Measurements from ENCODE around the gene REG1B. TPM values are rescaled to one million over a fixed set of nuclear protein-coding genes. Genes with fewer than 3 reads are reported as not detected.

REG1B gene, protein sequence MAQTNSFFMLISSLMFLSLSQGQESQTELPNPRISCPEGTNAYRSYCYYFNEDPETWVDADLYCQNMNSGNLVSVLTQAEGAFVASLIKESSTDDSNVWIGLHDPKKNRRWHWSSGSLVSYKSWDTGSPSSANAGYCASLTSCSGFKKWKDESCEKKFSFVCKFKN
- not detected in 2 replicates for total RNA-seq (2014; rRNA removed; shearing (Covaris generic))

- no peaks in the 10 kb centered on the region for H3K4me1 ChIP-seq (replicated peaks)
- no peaks in the 10 kb centered on the region for H3K36me3 ChIP-seq
These were observed at the start of gene REG1B for GRCh38 chr2:79087785-79088364. REG1B (minus strand) TSS chr2:79087993; CDS start chr2:79087612, 381 bp downstream.

GRCh38 chr2:79131687-79132086 is 43.9 kb upstream of the REG1B start:
- no peak overlapping the region for H3K27ac ChIP-seq
- no peaks in the 10 kb centered on the region for H3K36me3 ChIP-seq
- H3K4me3 ChIP-seq: no peak overlapping the region
- peaks cover 2% of the 10 kb centered on the region; the same call in 1 of the 2 replicates for H3K9me3 ChIP-seq (replicated peaks)
- DNase-seq (ENCODE audit: low read depth in 1 of 2, low spot score in 2 of 2): no peak
- H3K27me3 ChIP-seq (replicated peaks): no peaks in the 10 kb centered on the region
- no peaks in the 10 kb centered on the region for H3K4me1 ChIP-seq (replicated peaks)

More at GRCh38 chr2:79087785-79088364, at the start of gene REG1B:
- no peak for DNase-seq (ENCODE audit: low read depth in 1 of 2, low spot score in 2 of 2)
- Histone ChIP-seq H3K9me3 (replicated peaks) (no peaks in the 10 kb centered on the region), H3K27me3 (replicated peaks) (no peaks in the 10 kb centered on the region), H3K4me3 (no peak within 1 kb of the TSS), H3K27ac (no peak within 1 kb of the TSS)

- no peaks in the 10 kb centered on the region for H3K4me1 ChIP-seq (replicated peaks)
- H3K27me3 ChIP-seq (replicated peaks): no peaks in the 10 kb centered on the region
- peaks cover 2% of the 10 kb centered on the region; the same call in 1 of the 2 replicates for H3K9me3 ChIP-seq (replicated peaks)
- H3K36me3 ChIP-seq: no peaks in the 10 kb centered on the region
- no peak overlapping the region for H3K27ac ChIP-seq
- DNase-seq (ENCODE audit: low read depth in 1 of 2, low spot score in 2 of 2): no peak
- H3K4me3 ChIP-seq: no peak overlapping the region
These were observed 42.0 kb upstream of the REG1B start for GRCh38 chr2:79129804-79130203.

GRCh38 chr2:79129260-79129659 is 41.5 kb upstream of the REG1B start:
- 0 out of 2 replicates have a peak, but pooled peaks cover 2% of the 10 kb centered on the region for H3K9me3 ChIP-seq (replicated peaks)
- DNase-seq (ENCODE audit: low read depth in 1 of 2, low spot score in 2 of 2): no peak
- H3K4me3 ChIP-seq: no peak overlapping the region
- H3K27ac ChIP-seq: no peak overlapping the region
- no peaks in the 10 kb centered on the region for H3K36me3 ChIP-seq
- H3K4me1 ChIP-seq (replicated peaks): no peaks in the 10 kb centered on the region
- no peaks in the 10 kb centered on the region for H3K27me3 ChIP-seq (replicated peaks)

GRCh38 chr2:79128406-79128805 is 40.6 kb upstream of the REG1B start:
- Histone ChIP-seq H3K27ac (no peak overlapping the region), H3K9me3 (replicated peaks) (0 out of 2 replicates have a peak, but pooled peaks cover 2% of the 10 kb centered on the region), H3K4me3 (no peak overlapping the region), H3K36me3 (no peaks in the 10 kb centered on the region), H3K4me1 (replicated peaks) (no peaks in the 10 kb centered on the region), H3K27me3 (replicated peaks) (no peaks in the 10 kb centered on the region)
- DNase-seq (ENCODE audit: low read depth in 1 of 2, low spot score in 2 of 2): no peak

GRCh38 chr2:79125721-79125985 is 37.9 kb upstream of the REG1B start:
- Histone ChIP-seq H3K27me3 (replicated peaks) (no peaks in the 10 kb centered on the region), H3K27ac (no peak overlapping the region), H3K4me3 (no peak overlapping the region), H3K4me1 (replicated peaks) (no peaks in the 10 kb centered on the region), H3K36me3 (no peaks in the 10 kb centered on the region), H3K9me3 (replicated peaks) (0 out of 2 replicates have a peak, but pooled peaks cover 2% of the 10 kb centered on the region)
- no peak for DNase-seq (ENCODE audit: low read depth in 1 of 2, low spot score in 2 of 2)

- Histone ChIP-seq H3K9me3 (replicated peaks) (no peaks in the 10 kb centered on the region), H3K27ac (no peak overlapping the region), H3K4me3 (no peak overlapping the region), H3K27me3 (replicated peaks) (no peaks in the 10 kb centered on the region), H3K4me1 (replicated peaks) (no peaks in the 10 kb centered on the region), H3K36me3 (no peaks in the 10 kb centered on the region)
- DNase-seq (ENCODE audit: low read depth in 1 of 2, low spot score in 2 of 2): no peak
These were observed 37.3 kb upstream of the REG1B start for GRCh38 chr2:79124907-79125720.

DNA sequence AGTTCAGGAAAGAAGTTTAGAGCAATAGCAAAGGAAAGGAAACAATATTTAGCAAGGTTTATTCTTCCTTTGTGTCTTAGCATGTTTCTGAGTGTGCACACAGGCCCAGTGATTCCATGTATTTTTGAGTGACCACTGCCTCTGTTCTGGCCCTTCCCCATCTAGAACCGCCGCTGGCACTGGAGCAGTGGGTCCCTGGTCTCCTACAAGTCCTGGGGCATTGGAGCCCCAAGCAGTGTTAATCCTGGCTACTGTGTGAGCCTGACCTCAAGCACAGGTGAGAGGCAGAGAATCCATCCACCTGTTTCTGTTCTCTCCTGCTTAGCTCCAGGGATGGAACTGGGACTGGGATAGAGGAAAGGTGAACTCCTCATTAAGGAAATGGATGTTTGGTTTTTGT is 34.9 kb upstream of the REG1B start:
- Histone ChIP-seq H3K36me3 (no peaks in the 10 kb centered on the region), H3K9me3 (replicated peaks) (no peaks in the 10 kb centered on the region), H3K4me3 (no peak overlapping the region), H3K27me3 (replicated peaks) (no peaks in the 10 kb centered on the region), H3K4me1 (replicated peaks) (no peaks in the 10 kb centered on the region), H3K27ac (no peak overlapping the region)
- no peak for DNase-seq (ENCODE audit: low read depth in 1 of 2, low spot score in 2 of 2)

- no peak for DNase-seq (ENCODE audit: low read depth in 1 of 2, low spot score in 2 of 2)
- Histone ChIP-seq H3K4me3 (no peak within 1 kb of the TSS), H3K36me3 (no peaks in the 10 kb centered on the region), H3K27ac (no peak within 1 kb of the TSS), H3K27me3 (replicated peaks) (no peaks in the 10 kb centered on the region), H3K4me1 (replicated peaks) (no peaks in the 10 kb centered on the region), H3K9me3 (replicated peaks) (no peaks in the 10 kb centered on the region)
These were observed 32.5 kb upstream of the REG1B start, which contains the start of gene REG1A for GRCh38 chr2:79120194-79120713. REG1A (plus strand) TSS chr2:79120488; CDS start chr2:79120862, 374 bp downstream.

DNA sequence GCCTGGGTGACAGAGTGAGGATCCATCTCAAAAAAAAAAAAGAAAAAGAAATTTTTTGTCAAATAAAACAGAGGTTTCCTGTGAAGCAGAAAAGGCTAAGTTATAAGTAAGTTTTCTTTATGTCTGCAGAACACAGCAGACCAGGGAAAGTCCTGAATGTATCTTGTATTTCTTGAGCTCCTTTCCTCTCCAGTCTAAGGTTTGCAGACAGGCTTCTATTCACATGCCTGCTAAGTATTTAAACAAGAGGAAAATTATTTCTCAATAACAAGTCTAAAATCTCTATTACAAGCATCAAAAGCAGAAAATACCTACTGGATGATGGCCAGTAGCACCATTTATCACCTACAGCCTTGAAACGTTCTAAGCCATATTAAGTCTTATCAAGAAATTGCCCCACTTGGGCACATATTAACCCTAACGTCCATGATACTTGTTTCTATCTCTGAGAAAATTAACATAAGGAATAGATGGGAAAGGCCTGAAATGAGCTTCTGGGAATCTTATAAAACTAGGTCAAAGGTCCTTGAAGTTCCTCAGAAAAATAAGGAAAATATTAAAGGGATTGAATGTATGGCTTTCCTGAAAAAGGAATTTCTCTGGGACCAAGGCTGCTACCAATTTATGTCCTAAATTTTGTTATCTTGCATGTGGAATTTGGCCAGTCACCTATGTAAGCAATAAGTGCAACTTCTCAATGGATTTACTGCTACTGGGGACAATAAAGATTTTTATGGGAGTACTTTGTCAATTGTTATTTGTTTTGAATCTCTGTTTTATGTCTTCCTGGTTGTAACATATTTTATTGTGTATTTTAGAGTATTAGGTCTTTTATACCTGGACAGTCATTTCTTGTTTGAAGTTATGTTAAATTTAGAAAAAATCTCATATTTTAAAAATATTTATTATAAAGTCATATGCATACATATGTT is 29.5 kb upstream of the REG1B start:
- no peak overlapping the region for H3K4me3 ChIP-seq
- no peaks in the 10 kb centered on the region for H3K27me3 ChIP-seq (replicated peaks)
- H3K36me3 ChIP-seq: no peaks in the 10 kb centered on the region
- no peaks in the 10 kb centered on the region for H3K4me1 ChIP-seq (replicated peaks)
- DNase-seq (ENCODE audit: low read depth in 1 of 2, low spot score in 2 of 2): no peak
- no peaks in the 10 kb centered on the region for H3K9me3 ChIP-seq (replicated peaks)
- no peak overlapping the region for H3K27ac ChIP-seq

GRCh38 chr2:79114797-79115494 is 27.2 kb upstream of the REG1B start:
- Histone ChIP-seq H3K27ac (no peak overlapping the region), H3K36me3 (no peaks in the 10 kb centered on the region), H3K9me3 (replicated peaks) (no peaks in the 10 kb centered on the region), H3K27me3 (replicated peaks) (no peaks in the 10 kb centered on the region), H3K4me3 (no peak overlapping the region), H3K4me1 (replicated peaks) (no peaks in the 10 kb centered on the region)
- no peak for DNase-seq (ENCODE audit: low read depth in 1 of 2, low spot score in 2 of 2)

DNA sequence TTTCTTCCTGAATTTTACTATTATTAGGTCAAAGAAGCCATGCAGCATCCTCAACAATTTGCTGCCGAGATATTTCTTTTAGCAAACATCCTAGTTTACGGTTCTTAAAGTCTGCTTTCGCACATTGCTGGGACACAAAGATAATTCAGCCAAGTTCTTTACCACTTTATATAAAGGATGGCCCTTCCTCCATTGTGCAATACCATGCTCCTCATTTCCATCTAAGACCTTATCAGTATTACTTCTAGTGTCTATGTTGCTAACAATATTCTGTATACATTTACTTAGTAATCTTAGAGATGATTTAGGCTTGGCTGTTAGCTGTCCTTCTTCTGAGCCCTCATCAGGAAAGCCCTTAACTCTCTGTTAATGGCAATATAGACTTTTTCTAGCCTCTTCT is 24.5 kb upstream of the REG1B start:
- DNase-seq (ENCODE audit: low read depth in 1 of 2, low spot score in 2 of 2): no peak
- H3K9me3 ChIP-seq (replicated peaks): no peaks in the 10 kb centered on the region

GRCh38 chr2:79105259-79105658 is 17.5 kb upstream of the REG1B start:
- H3K4me3 ChIP-seq: no peak overlapping the region
- no peaks in the 10 kb centered on the region for H3K4me1 ChIP-seq (replicated peaks)
- no peak overlapping the region for H3K27ac ChIP-seq
- DNase-seq (ENCODE audit: low read depth in 1 of 2, low spot score in 2 of 2): no peak
- H3K27me3 ChIP-seq (replicated peaks): no peaks in the 10 kb centered on the region
- H3K36me3 ChIP-seq: no peaks in the 10 kb centered on the region
- H3K9me3 ChIP-seq (replicated peaks): no peaks in the 10 kb centered on the region

More for the DNA sequence above, 24.5 kb upstream of the REG1B start:
- Histone ChIP-seq H3K4me1 (replicated peaks) (no peaks in the 10 kb centered on the region), H3K27ac (no peak overlapping the region), H3K27me3 (replicated peaks) (no peaks in the 10 kb centered on the region), H3K36me3 (no peaks in the 10 kb centered on the region), H3K4me3 (no peak overlapping the region)
